Esophagus squamous epithelium (tissue), 4 donors: ENCODE data around the gene TECPR1.

Experiments
- POLR2A ChIP-seq, 4 donors: fragments of 450-650 bp; IDR thresholded peaks; one replicate each; pipeline ENCODE4 v1.6.1; 2017; ENCODE audit warnings: antibody characterized with exemption in 4 of 4, mild to moderate bottlenecking in 4 of 4, moderate library complexity in 3 of 4
- TF ChIP-seq, protein P1 (sequence below), 6 experiments: fragments of 450-650 bp in 4 of 6; fragments of 200-600 bp in 2 of 6; sonication (generic) in 2 of 6; IDR thresholded peaks; one replicate each; pipeline ENCODE4 v1.5.1; 2016 to 2019; ENCODE audit warnings: antibody characterized with exemption in 6 of 6, mild to moderate bottlenecking in 4 of 6, moderate library complexity in 4 of 6

DNA sequence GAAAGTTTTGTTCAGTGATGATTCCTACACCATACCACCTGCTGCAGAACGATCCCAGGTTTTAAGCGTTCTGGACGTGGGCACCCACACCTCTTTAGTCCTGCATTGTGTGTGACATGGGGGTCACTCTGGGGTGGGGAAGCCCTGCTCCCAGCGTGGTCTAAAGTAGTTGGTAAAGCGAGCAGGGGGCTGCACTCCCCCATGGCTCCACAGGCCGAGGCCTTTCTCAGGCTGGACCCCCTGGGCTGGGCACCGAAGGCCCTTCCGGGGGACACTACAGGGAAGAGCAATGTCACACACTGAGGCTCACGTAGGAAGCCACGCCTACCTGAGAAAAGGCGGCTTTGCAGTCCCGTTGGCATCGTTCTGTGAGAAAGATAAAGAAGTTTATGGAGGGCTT lies 41.7 kb upstream of the TECPR1 start:
- TF ChIP-seq, protein P1, sequence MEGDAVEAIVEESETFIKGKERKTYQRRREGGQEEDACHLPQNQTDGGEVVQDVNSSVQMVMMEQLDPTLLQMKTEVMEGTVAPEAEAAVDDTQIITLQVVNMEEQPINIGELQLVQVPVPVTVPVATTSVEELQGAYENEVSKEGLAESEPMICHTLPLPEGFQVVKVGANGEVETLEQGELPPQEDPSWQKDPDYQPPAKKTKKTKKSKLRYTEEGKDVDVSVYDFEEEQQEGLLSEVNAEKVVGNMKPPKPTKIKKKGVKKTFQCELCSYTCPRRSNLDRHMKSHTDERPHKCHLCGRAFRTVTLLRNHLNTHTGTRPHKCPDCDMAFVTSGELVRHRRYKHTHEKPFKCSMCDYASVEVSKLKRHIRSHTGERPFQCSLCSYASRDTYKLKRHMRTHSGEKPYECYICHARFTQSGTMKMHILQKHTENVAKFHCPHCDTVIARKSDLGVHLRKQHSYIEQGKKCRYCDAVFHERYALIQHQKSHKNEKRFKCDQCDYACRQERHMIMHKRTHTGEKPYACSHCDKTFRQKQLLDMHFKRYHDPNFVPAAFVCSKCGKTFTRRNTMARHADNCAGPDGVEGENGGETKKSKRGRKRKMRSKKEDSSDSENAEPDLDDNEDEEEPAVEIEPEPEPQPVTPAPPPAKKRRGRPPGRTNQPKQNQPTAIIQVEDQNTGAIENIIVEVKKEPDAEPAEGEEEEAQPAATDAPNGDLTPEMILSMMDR (IDR thresholded peaks at IDR 0.05), result no peak
- no peak for TF ChIP-seq POLR2A (IDR thresholded peaks at IDR 0.05)
